GM12892 (cell line): ENCODE results near the gene IMMP2L.

Source experiments
- POLR2A ChIP-seq: IDR thresholded peaks from 2 replicates; pipeline ENCODE4 v1.6.1; 2011; ENCODE audit warnings: low read depth, low read length, control low read depth
- POLR2AphosphoS5 ChIP-seq: IDR thresholded peaks from 2 replicates; pipeline ENCODE4 v1.6.1; 2011; ENCODE audit warnings: low read depth, low read length, control low read depth
- TAF1 ChIP-seq: IDR thresholded peaks from 2 replicates; pipeline ENCODE4 v1.6.1; 2011; ENCODE audit warnings: low read depth, mild to moderate bottlenecking, control low read depth, low read length, borderline replicate concordance

DNA sequence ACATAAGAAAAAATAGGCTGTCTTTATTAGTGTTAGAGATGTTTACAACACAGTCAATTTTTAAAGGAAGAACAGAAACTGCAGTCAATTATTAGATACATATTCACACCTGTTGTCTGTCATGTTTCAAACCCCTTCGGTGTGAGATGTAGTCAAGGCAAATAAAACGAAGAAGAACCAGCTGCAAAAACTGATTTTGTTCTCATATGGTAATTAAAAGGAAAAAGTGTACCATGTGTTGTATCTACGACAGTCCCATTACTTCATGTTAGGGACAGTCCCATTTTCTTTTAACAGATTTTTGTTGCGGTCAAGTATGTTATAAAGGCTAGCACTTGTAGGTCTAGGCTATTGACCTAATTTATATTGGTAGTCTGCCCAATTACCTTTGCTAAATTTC is 321.9 kb downstream of the IMMP2L start:
- no peak for TF ChIP-seq POLR2A
- TF ChIP-seq POLR2AphosphoS5, result no peak
- no peak for TF ChIP-seq TAF1
